HepG2 (cell line): ENCODE data around the gene EPHX1. TPM values are rescaled to one million over a fixed set of nuclear protein-coding genes. Genes with fewer than 3 reads are reported as not detected.
A peak's percentile ranks its signal among the peaks of the same experiment; 100 is the strongest.

Experiments used
- ATRX ChIP-seq: sonication (generic); formaldehyde crosslinking; IDR thresholded peaks from 2 replicates; pipeline ENCODE4 v1.4.0; 2020; ENCODE audit warnings: missing genetic modification reagents, borderline replicate concordance
- CBX2 ChIP-seq, 2 experiments: fragments of 200-600 bp in 1 of 2; sonication (generic); formaldehyde crosslinking in 1 of 2; IDR thresholded peaks; 2 replicates each; pipeline versions ENCODE4 v1.7.0 to v1.8.1; 2018 to 2022; ENCODE audit warnings: low read depth in 2 of 2, low read length in 1 of 2, mild to moderate bottlenecking in 1 of 2, missing genetic modification reagents in 1 of 2
- CC2D1A ChIP-seq: sonication (generic); formaldehyde crosslinking; IDR thresholded peaks from 2 replicates; pipeline ENCODE4 v1.8.1; 2023; ENCODE audit warnings: mild to moderate bottlenecking, missing genetic modification reagents
- FOXA1 ChIP-seq, 2 experiments: fragments of 450-650 bp in 1 of 2; sonication (generic) in 1 of 2; formaldehyde crosslinking in 1 of 2; IDR thresholded peaks; 2 replicates each; pipeline versions ENCODE4 v1.4.0 to v1.6.1; 2016 to 2020; ENCODE audit warnings: missing genetic modification reagents in 1 of 2
- FOXA3 ChIP-seq: IDR thresholded peaks from 2 replicates; pipeline ENCODE4 v1.6.1; 2016; ENCODE audit warnings: missing genetic modification reagents, missing compliant biosample characterization
- FOXK1 ChIP-seq: sonication (generic); formaldehyde crosslinking; IDR thresholded peaks from 2 replicates; pipeline ENCODE4 v1.4.0; 2020; ENCODE audit warnings: low read depth, missing genetic modification reagents, borderline replicate concordance
- HDAC2 ChIP-seq: sonication (generic); formaldehyde crosslinking; IDR thresholded peaks from 2 replicates; pipeline ENCODE4 v1.4.0; 2020; ENCODE audit warnings: missing genetic modification reagents
- HMG20A ChIP-seq: IDR thresholded peaks from 2 replicates; pipeline ENCODE4 v1.6.1; 2016; ENCODE audit warnings: borderline replicate concordance
- HOXA7 ChIP-seq: sonication (generic); formaldehyde crosslinking; IDR thresholded peaks from 2 replicates; pipeline ENCODE4 v1.8.1; 2022; ENCODE audit warnings: mild to moderate bottlenecking, missing genetic modification reagents, moderate library complexity
- IRF2 ChIP-seq: IDR thresholded peaks from 2 replicates; pipeline ENCODE4 v1.6.1; 2018; ENCODE audit warnings: missing genetic modification reagents, missing compliant biosample characterization
- KAT8 ChIP-seq: IDR thresholded peaks from 2 replicates; pipeline ENCODE4 v1.6.1; 2016; ENCODE audit warnings: missing genetic modification reagents, missing compliant biosample characterization
- MAZ ChIP-seq, 2 experiments: sonication (generic) in 1 of 2; formaldehyde crosslinking in 1 of 2; IDR thresholded peaks; 2 replicates each; pipeline versions ENCODE4 v1.5.0 to v1.6.1; 2012 to 2020; ENCODE audit warnings: low read depth in 2 of 2, mild to moderate bottlenecking in 2 of 2, borderline replicate concordance in 1 of 2, improper control_type of control experiment in 1 of 2, low read length in 1 of 2, missing genetic modification reagents in 1 of 2, moderate library complexity in 1 of 2
- NFIC ChIP-seq: IDR thresholded peaks from 2 replicates; pipeline ENCODE4 v1.6.1; 2012; ENCODE audit warnings: mild to moderate bottlenecking, low read length, inconsistent platforms
- RXRA ChIP-seq: sonication (generic); formaldehyde crosslinking; IDR thresholded peaks from 2 replicates; pipeline ENCODE4 v1.5.1; 2020; ENCODE audit warnings: missing genetic modification reagents
- RXRB ChIP-seq: IDR thresholded peaks from 2 replicates; pipeline ENCODE4 v1.6.1; 2016; ENCODE audit warnings: borderline replicate concordance, missing genetic modification reagents, missing compliant biosample characterization
- SALL1 ChIP-seq: sonication (generic); formaldehyde crosslinking; IDR thresholded peaks from 2 replicates; pipeline ENCODE4 v1.8.0; 2022; ENCODE audit warnings: mild to moderate bottlenecking, missing genetic modification reagents
- ZFX ChIP-seq: sonication (generic); formaldehyde crosslinking; IDR thresholded peaks from 2 replicates; pipeline ENCODE4 v1.4.0; 2020; ENCODE audit warnings: mild to moderate bottlenecking, low read depth, missing genetic modification reagents, moderate library complexity
- ZNF24 ChIP-seq: fragments of 450-650 bp; IDR thresholded peaks from 2 replicates; pipeline ENCODE4 v1.6.1; 2017; ENCODE audit warnings: antibody characterized with exemption, mild to moderate bottlenecking
- ZNF292 ChIP-seq: sonication (generic); formaldehyde crosslinking; IDR thresholded peaks from 2 replicates; pipeline ENCODE4 v1.8.1; 2022; ENCODE audit warnings: mild to moderate bottlenecking, low read depth, missing genetic modification reagents, borderline replicate concordance
- ZNF296 ChIP-seq: sonication (generic); formaldehyde crosslinking; conservative IDR thresholded peaks from 2 replicates; pipeline ENCODE4 v1.5.0; 2020; ENCODE audit warnings: mild to moderate bottlenecking, missing genetic modification reagents
- ZNF430 ChIP-seq: sonication (generic); formaldehyde crosslinking; IDR thresholded peaks from 2 replicates; pipeline ENCODE4 v1.9.0; 2021; ENCODE audit warnings: mild to moderate bottlenecking, missing genetic modification reagents
- ZNF496 ChIP-seq: sonication (generic); formaldehyde crosslinking; IDR thresholded peaks from 2 replicates; pipeline ENCODE4 v1.8.1; 2023; ENCODE audit warnings: mild to moderate bottlenecking, moderate library complexity, missing genetic modification reagents; ENCODE audit not compliant: insufficient replicate concordance
- ZNF550 ChIP-seq: sonication (generic); formaldehyde crosslinking; IDR thresholded peaks from 2 replicates; pipeline ENCODE4 v1.4.0; 2020; ENCODE audit warnings: mild to moderate bottlenecking, missing genetic modification reagents, borderline replicate concordance
- ZNF614 ChIP-seq: IDR thresholded peaks from 2 replicates; pipeline ENCODE4 v1.6.1; 2018; ENCODE audit warnings: missing biosample characterization, missing genetic modification reagents, inconsistent platforms, borderline replicate concordance
- ZNF766 ChIP-seq: sonication (generic); formaldehyde crosslinking; IDR thresholded peaks from 2 replicates; pipeline ENCODE4 v1.5.0; 2020; ENCODE audit warnings: missing genetic modification reagents, borderline replicate concordance
- polyA plus RNA-seq, 8 experiments: library from polyadenylated mRNA; depleted of rRNA in 3 of 8; stranded (reverse) in 7 of 8; unstranded in 1 of 8; fragments of >200 nt; fragmentation: Illumina TruSeq in 4 of 8; extraction: Trizol in 4 of 8; gene quantifications; 2 replicates each; pipeline versions ENCODE4 v1.2.1 to v1.2.3, GENCODE V29; 2011 to 2016; ENCODE audit warnings: low read depth in 4 of 8, missing spikeins in 1 of 8, mixed read lengths in 1 of 8; ENCODE audit not compliant: insufficient read depth in 1 of 8
- total RNA-seq, 5 experiments: library from RNA; depleted of rRNA; stranded (reverse); fragments of >200 nt; fragmentation: Illumina TruSeq; extraction: Trizol; gene quantifications; 2 replicates each; pipeline ENCODE4 v1.2.3, GENCODE V29; 2016; ENCODE audit warnings: low read depth in 1 of 5
- TF ChIP-seq, protein P1 (sequence below): sonication (generic); formaldehyde crosslinking; IDR thresholded peaks from 2 replicates; pipeline ENCODE4 v1.4.0; 2020; ENCODE audit warnings: missing genetic modification reagents
- TF ChIP-seq, protein P2 (sequence below): conservative IDR thresholded peaks from 2 replicates; pipeline ENCODE4 v1.6.1; 2018; ENCODE audit warnings: missing genetic modification reagents

Gene EPHX1
- total and polyA plus RNA-seq, 2 of the 13 experiments (the other 11 are each of a cell fraction or from before 2014, with no cell fraction given) = 27.7 to 36.5 TPM

DNA sequence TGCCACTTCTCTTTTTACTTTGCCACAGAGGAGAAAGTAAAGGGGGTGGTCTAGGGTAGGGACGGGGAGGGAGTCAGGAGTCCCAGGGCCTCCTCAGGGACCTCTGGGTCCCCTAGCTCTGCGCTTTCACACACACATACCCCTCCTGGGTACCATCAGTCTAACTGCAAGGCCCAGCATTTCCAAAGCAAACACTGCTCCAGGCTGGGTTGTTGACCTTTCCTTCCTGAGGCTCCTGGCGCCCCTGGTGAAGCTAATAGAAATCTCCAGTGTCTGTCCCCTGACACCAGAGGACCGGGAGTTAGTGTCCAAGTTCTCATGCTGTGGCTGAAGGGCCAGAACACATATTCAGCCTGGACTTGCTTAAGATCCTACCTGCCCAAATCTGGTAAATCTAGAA lies 68.4 kb downstream of the EPHX1 start (continued):
- TF ChIP-seq, protein P1, sequence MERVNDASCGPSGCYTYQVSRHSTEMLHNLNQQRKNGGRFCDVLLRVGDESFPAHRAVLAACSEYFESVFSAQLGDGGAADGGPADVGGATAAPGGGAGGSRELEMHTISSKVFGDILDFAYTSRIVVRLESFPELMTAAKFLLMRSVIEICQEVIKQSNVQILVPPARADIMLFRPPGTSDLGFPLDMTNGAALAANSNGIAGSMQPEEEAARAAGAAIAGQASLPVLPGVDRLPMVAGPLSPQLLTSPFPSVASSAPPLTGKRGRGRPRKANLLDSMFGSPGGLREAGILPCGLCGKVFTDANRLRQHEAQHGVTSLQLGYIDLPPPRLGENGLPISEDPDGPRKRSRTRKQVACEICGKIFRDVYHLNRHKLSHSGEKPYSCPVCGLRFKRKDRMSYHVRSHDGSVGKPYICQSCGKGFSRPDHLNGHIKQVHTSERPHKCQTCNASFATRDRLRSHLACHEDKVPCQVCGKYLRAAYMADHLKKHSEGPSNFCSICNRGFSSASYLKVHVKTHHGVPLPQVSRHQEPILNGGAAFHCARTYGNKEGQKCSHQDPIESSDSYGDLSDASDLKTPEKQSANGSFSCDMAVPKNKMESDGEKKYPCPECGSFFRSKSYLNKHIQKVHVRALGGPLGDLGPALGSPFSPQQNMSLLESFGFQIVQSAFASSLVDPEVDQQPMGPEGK (CRISPR knock-in tag) = peak; percentile 15; the same call in 1 of the 2 replicates
- peak; percentile 62 for TF ChIP-seq FOXA3 (CRISPR knock-in tag)
- TF ChIP-seq ZNF496 = no peak
- TF ChIP-seq ZNF430 (CRISPR knock-in tag) = no peak
- no peak for TF ChIP-seq MAZ (IDR thresholded peaks at IDR 0.05; ENCODE audit: borderline replicate concordance, low read depth, low read length)
- TF ChIP-seq MAZ (CRISPR knock-in tag; IDR thresholded peaks at IDR 0.05; ENCODE audit: low read depth) = no peak
- 0 out of 2 replicates have a peak, but pooled peaks have one; percentile 19 for TF ChIP-seq HMG20A (CRISPR knock-in tag)
- TF ChIP-seq CC2D1A (CRISPR knock-in tag) = no peak
- no peak for TF ChIP-seq FOXA1 (IDR thresholded peaks at IDR 0.05)
- TF ChIP-seq FOXA1 (CRISPR knock-in tag; IDR thresholded peaks at IDR 0.05) = peak; percentile 85
- peak; percentile 41; the same call in 1 of the 2 replicates for TF ChIP-seq HDAC2 (CRISPR knock-in tag)
- TF ChIP-seq ZNF292 = peak; percentile 27; the same call in 1 of the 2 replicates
- TF ChIP-seq ATRX (CRISPR knock-in tag) = no peak
- TF ChIP-seq KAT8 (CRISPR knock-in tag) = 0 out of 2 replicates have a peak, but pooled peaks have one; percentile 19
- TF ChIP-seq ZNF766 (CRISPR knock-in tag) = no peak
- TF ChIP-seq, protein P2, sequence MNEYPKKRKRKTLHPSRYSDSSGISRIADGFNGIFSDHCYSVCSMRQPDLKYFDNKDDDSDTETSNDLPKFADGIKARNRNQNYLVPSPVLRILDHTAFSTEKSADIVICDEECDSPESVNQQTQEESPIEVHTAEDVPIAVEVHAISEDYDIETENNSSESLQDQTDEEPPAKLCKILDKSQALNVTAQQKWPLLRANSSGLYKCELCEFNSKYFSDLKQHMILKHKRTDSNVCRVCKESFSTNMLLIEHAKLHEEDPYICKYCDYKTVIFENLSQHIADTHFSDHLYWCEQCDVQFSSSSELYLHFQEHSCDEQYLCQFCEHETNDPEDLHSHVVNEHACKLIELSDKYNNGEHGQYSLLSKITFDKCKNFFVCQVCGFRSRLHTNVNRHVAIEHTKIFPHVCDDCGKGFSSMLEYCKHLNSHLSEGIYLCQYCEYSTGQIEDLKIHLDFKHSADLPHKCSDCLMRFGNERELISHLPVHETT (CRISPR knock-in tag) = no peak
- 0 out of 2 replicates have a peak, but pooled peaks have one; percentile 28 for TF ChIP-seq ZNF614 (CRISPR knock-in tag)
- no peak for TF ChIP-seq ZNF550 (CRISPR knock-in tag)
- TF ChIP-seq ZNF296 (CRISPR knock-in tag) = no peak
- TF ChIP-seq RXRA (CRISPR knock-in tag) = peak; percentile 70; the same call in 1 of the 2 replicates
- 0 out of 2 replicates have a peak, but pooled peaks have one; percentile 21 for TF ChIP-seq IRF2 (CRISPR knock-in tag)
- TF ChIP-seq NFIC = no peak
- TF ChIP-seq ZFX = peak; percentile 48; the same call in 1 of the 2 replicates
- TF ChIP-seq ZNF24 = no peak
- 0 out of 2 replicates have a peak, but pooled peaks have one; percentile 16 for TF ChIP-seq SALL1
- TF ChIP-seq FOXK1 (CRISPR knock-in tag) = 0 out of 2 replicates have a peak, but pooled peaks have one; percentile 29
- TF ChIP-seq CBX2 (IDR thresholded peaks at IDR 0.05; ENCODE audit: low read depth, low read length) = no peak
- no peak for TF ChIP-seq CBX2 (CRISPR knock-in tag; IDR thresholded peaks at IDR 0.05; ENCODE audit: low read depth)
- peak; percentile 75 for TF ChIP-seq RXRB (CRISPR knock-in tag)
- no peak for TF ChIP-seq HOXA7 (CRISPR knock-in tag)
